ENCODE results near the gene RRAS.

- TF ChIP-seq CTCF (IDR thresholded peaks at IDR 0.05 in 4 of 5, conservative IDR thresholded peaks at IDR 0.05 in 1 of 5): no peak
- no peak for TF ChIP-seq POLR2A (IDR thresholded peaks at IDR 0.05)
Measured at GRCh38 chr19:49589502-49589905, 50.4 kb downstream of the RRAS start.
